GM18502 (cell line): ENCODE data around the gene PFDN6.
"Not testable (repeated sequence)": the region's sequence is repeated elsewhere in the genome, so short reads cannot be mapped to it uniquely, and the experiment has no call there.

Experiments
- ATAC-seq: cut with Tn5 transposase; IDR thresholded peaks from one replicate; pipeline ENCODE4 v1.9.1; 2021; ENCODE audit warnings: mild to moderate bottlenecking; ENCODE audit not compliant: unreplicated experiment, poor library complexity

PFDN6 gene

DNA sequence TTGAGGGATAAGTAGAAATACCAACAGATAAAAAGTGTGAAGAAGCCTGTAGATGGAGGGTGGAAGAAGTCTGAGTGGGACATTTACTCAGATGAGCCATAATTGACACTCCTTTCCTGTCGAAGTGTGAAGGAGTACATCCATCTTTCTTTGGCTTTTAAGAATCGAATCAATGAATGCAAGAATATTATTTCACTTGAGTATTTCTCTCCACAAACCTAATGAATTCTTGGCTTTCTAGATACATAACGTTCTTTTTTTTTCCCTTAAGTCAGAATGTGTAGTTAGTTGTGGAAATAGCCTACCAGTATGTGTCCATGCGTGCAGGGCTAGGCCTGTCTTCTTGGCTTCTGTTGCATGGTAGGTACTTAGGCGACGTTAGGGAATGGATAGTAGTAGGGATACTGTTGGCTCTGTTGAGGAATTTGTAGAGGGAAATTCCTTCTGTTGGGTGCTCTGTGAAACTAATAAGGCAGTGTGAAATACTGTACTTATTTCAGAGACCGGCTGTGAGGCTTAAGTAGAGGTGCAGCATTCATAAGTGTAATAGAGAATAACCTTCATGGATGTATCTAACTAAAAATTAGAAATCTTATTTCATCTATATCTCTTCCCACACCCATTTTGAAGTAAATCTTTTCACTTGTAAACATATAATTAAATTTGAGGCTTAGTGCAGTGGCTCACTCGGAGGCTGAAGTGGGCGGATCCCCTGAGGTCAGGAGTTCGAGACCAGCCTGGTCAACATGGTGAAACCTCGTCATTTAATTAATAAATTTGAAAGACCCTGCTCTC lies 16.1 kb upstream of the PFDN6 start:
- no peak for ATAC-seq

DNA sequence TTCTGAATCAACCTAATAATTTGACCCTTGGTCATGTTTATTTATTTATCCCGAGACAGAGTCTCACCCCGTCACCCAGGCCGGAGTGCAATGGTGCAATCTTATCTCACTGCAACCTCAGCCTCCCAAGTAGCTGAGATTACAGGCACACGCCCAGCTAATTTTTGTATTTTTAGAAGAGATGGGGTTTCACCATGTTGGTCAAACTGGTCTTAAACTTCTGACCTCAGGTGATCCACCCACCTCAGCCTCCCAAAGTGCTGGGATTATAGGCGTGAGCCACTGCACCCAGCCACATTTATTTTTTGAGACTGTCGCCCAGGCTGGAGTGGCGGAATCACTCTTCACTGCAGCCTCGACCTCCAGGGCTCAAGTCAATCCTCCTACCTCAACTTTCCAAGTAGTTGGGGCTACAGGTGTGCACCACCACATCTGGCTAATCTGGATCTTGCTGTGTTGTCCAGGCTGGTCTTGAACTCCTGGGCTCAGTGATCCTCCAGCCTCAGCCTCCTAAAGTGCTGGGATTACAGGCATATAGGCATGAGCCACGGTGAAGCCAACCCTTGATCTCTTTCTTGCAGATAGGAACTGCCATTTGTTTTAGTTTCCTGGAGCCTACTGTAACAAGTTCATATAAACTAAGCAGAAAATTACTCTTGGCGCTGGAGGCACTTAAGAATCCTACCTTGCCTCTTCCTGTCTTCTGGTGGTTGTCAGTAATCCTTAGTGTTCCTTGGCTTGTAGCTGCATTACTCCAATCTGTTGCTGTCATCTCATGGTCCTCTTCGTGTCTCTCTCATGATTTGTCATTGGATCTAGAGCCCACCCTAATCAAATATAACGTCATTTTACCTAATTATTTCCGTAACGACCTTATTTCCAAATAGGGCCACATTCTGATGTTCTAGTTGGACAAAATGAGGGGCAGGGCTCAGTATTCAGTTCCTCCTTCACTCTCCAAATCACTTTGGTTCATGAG lies 15.2 kb upstream of the PFDN6 start:
- no peak for ATAC-seq

DNA sequence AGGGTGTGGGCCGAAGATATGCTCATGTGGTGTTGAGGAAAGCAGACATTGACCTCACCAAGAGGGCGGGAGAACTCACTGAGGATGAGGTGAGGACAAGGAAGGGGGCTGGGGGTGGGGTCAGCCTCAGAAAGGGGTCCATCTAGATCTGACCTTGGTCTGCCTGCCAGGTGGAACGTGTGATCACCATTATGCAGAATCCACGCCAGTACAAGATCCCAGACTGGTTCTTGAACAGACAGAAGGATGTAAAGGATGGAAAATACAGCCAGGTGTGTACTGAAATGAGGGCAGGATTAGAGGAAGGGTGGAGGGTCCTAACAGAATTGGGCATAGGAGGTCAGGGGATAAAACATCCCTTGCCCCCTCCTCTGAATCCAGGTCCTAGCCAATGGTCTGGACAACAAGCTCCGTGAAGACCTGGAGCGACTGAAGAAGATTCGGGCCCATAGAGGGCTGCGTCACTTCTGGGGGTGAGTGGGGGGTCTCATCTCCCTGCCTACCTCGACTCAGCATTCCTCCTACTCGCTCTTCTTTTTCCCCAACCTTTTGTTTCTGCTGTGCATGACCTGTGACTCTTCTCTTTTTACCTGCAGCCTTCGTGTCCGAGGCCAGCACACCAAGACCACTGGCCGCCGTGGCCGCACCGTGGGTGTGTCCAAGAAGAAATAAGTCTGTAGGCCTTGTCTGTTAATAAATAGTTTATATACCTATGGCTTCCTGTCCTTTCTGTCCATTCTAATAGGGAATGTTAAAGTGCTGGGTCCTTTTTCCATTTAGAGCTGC lies 13.4 kb upstream of the PFDN6 start:
- not testable (repeated sequence) for ATAC-seq

DNA sequence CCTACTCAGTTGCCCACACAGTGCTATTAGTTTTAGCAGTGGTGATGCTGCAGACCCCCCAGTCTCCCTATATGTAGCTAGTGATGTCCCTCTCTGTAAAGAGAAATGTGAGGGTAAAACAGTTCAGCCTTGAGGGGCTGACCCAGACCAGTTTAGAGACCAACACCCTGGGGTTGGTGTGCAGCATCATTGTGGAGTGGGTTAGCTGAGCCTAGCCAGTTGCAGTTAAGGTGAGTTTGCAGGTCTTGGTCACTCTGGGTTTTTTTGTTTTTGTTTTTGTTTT lies 12.9 kb upstream of the PFDN6 start:
- ATAC-seq, result no peak

DNA sequence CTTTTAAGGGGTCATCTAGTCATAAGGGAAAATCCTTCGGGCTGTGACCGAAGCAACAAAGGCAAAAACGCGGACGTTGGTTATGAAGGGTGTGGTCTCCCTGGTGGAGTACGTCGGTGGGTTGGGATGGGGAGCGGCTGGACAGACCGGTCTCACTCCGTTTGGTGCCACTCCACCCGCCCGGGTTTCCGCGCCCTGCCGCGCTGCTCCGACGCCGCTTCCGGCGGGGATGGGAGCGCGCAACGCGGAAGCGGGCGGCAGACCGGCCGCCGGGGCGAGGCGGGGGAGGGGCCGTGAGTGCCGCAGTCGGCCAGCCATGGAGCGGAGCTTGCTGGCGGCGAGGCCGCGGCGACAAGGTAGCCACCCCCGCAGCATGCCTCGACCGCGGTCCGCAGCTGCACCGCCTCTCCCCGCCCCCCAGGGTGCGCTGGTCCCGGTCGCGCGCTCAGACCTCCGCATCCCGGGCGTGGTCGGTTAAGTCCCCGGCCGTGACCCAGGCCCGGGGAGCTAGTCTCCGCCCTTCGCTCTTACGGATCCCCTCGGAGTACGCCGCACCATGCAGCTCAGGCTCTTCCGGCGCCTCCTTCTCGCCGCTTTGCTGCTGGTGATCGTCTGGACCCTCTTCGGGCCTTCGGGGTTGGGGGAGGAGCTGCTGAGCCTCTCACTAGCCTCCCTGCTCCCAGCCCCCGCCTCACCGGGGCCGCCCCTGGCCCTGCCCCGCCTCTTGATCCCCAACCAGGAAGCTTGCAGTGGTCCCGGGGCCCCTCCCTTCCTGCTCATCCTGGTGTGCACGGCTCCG lies 12.3 kb upstream of the PFDN6 start, which contains the start of gene B3GALT4:
TSS of gene B3GALT4 (plus strand) at position 260 of the 799 bp plus-strand sequence. CDS start at position 557, 297 bp downstream.
- ATAC-seq, result peak; percentile 57

DNA sequence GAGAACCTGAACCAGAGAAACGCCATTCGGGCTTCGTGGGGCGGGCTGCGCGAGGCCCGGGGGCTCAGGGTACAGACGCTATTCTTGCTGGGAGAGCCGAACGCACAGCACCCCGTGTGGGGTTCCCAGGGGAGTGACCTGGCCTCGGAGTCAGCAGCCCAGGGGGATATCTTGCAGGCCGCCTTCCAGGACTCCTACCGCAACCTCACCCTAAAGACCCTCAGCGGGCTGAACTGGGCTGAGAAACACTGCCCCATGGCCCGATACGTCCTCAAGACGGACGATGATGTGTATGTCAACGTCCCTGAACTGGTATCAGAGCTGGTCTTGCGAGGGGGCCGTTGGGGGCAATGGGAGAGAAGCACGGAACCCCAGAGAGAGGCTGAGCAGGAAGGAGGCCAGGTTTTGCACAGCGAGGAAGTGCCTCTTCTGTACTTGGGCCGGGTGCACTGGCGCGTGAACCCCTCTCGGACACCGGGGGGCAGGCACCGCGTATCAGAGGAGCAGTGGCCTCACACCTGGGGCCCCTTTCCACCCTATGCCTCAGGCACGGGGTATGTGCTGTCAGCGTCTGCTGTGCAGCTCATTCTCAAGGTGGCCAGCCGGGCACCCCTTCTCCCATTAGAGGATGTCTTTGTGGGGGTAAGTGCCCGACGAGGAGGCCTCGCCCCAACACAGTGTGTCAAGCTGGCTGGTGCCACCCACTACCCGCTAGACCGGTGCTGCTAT lies 11.6 kb upstream of the PFDN6 start:
- ATAC-seq, result peak; percentile 18

DNA sequence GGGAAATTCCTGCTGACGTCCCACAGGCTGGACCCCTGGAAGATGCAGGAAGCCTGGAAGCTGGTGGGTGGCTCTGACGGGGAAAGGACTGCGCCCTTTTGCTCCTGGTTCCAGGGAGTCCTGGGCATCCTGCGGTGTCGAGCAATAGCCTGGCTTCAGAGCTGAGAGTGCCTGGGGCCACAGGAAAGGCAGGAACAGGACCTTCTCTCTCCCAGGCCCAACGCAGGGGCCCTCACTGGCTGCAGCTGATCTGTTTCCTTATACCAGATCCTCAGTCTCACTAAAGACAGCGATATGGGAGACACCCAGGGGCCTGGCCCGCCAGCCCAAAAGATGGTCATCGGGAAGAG lies 11.0 kb upstream of the PFDN6 start:
- ATAC-seq, result no peak

DNA sequence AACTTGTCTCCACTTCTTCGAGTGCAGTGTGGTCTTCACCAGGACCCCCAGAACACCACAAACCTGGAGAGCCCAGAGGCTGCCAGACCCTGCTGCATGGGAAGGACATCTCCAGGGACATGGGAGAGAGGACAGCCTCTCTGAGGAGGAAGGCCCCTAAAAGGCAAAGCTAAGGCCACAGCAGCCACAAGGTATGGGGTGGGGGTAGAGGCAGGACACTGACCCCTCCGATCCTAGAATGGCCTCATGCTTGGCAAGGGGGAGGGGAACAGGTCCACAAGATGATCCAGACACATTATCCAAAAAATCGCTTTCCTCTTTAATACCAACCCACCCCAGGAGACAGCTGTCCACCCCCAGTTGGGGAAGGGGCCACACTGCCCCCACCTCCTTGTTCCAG lies 10.6 kb upstream of the PFDN6 start:
- no peak for ATAC-seq

DNA sequence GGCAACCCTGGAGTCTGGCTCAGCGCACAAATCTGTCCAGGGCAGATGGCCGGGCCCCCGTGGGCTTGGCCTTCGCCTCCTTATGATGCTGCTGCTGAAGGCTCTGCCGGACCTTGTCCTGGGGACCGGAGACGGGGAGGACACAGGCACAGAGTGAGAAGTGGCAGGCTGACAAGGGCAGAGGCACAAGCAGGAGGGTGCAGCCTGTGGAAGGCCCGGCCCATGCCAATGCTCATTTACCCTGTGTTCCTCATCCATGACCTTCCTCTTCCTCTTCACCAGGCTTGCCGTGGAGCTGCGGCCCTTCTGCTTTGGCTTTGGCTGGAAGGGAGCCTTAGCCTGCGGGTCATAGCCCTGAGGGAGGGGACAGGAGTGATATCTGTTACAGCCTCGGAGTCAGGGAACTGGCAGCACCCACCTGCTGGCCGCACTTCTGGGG lies 10.1 kb upstream of the PFDN6 start:
- no peak for ATAC-seq

DNA sequence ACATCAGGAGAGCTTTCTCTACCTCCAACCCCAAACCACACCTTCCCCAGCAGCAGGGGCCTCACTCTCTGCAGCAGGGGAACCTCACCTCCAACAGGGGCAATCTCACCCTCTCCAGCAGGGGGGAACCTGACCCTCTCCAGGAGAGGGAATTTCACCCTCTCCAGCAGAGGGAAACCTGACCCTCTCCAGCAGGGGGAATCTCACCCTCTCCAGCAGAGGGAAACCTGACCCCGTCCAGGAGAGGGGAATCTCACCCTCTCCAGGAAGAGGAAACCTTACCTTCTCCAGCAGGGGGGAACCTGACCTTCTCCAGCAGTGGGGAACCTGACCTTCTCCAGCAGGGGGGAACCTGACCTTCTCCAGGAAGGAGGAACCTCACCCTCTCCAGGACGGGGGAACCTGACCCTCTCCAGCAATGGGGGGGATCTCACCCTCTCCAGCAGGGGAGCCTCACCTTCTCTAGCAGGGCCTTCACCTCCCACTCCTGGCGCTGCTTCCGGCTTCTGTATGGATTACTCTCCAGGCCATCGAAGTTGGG lies 9.4 kb upstream of the PFDN6 start:
- ATAC-seq, result no peak

DNA sequence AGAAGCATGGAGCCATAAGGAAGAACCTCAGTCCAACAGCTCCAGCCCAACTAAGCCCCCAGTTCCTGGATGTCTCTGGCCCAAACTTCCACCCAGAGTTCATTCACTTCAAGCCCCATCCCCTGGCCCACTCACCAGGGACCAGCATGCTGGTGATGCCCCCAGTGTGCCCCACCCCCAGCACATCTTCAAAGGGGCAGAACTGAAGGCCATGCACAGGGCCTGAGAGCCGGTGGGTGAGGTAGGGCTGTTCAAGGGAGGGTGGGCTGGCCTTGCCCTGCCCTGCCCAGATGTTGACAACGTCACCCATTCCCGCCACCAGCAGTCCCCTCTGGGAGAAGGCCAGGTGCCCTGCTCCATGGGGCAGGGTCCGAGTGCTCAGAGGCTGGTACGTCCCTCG lies 8.9 kb upstream of the PFDN6 start:
- ATAC-seq, result no peak

DNA sequence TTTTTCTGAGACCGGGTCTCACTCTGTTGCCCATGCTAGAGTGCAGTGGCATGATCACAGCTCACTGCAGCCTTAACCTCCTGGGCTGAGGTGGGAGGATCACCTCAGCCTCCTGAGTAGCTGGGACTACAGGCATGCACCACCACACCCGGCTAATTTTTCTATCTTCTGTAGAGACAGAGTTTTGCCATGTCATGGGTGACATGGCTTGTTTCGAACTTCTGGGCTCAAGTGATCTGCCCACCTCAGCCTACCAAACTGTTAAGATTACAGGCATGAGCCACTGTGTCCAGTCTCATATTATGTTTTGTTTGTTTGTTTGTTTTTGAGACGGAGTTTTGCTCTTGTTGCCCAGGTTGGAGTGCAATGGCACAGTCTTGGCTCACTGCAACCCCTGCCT lies 4.2 kb upstream of the PFDN6 start:
- ATAC-seq, result not testable (repeated sequence)

DNA sequence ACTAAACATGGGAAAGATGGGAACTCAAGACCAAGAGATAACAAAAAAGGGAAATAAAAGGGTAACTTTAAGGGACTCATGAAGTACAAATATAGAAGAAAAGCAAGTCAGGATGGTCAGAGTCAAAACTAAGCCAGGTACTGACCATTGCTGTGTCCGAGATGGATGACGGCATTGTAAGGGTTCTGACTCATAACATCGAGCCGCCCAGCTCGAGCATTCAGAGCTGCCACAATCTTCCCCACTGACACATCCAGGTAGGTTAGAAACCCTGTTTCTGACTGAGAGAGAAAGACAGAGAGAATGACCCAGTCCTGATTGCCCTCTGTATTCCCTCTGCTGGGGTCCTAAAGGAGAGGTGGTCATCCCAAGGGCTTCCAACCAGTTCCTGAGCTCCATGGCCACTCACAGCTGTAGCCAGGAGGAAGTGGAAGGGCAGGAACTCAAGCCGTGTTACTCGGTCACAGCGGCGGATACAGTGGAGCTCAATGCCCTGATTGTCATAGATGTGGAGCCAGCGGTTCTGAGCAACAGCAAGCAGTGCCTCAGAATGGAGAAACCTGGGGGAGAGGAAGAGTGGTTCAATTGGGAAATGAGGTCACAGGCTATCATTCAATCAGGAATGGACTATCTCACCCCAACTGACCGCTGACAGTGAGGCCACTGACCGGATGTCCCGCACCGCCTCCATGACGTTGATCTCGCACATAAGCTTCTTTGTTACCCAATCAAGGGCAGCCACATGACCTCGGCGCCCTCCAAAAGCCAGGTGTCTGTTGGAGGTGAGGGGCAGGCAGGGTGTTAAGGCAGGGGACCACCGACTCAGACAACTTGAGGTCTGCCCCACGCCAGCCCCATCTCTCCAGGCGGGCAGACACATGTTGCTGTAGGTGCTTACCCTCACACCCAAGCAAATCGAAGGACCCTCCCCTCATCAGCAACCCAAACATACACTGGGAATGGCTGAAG lies 2.2 kb upstream of the PFDN6 start:
- no peak for ATAC-seq

DNA sequence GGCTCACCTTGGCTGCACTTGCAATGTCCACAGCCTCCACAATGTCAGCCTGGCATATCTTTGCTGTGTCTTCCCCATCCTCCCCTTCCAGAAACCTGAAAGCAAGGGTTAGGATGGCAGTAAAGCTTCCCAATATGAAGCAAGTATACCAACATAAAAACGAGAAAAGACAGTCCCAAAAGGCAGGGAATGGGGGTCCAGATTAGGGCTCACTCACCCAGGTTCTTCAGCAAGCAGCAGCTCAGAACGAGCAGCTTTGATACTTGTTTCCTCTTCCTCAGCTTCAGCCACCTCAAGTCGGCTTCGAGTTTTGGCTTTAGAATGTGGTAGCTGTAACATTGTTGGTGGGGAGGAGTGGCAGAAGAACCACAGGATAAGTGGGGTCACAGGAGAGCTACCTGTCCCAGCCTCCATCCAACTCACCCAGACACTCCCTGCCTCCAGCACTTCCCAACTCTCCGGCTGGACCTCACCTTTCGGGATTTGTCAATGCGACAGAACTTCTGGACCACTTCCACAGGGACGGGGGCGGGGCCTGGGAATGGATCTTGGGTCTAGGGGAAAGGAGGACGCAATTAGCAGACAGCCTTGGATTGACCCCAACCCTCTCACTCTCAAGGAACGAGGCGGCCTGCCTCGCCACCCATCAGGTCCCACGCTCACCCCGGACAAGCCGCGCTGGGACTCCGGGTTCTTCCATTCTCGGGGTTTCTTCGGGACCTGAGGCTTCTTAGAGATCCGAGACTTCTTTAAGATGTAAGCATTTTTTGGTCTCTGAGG lies 1.1 kb upstream of the PFDN6 start:
- ATAC-seq, result peak; percentile 3

DNA sequence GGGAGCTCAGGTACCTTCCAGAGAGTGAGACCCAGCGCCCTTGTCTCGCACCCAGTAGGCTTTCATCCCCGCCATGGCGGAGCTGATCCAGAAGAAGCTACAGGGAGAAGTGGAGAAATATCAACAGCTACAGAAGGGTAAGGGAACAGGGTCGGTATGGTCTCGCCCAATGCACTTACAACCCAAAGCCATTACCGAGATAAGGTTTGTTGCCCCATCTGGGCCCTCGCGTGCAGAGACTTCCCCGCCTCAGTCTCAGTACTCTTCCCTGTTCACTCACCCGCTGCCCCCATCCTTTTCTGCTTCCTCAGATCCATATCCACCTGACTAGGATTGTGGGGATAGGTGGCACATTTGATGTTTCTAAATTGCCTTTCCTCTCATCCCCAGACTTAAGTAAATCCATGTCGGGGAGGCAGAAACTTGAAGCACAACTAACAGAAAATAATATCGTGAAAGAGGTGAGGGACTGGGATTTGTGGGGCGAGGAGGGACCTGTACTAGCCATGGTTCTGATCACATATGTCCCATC lies 449 bp downstream of the PFDN6 start:
- peak; percentile 9 for ATAC-seq

DNA sequence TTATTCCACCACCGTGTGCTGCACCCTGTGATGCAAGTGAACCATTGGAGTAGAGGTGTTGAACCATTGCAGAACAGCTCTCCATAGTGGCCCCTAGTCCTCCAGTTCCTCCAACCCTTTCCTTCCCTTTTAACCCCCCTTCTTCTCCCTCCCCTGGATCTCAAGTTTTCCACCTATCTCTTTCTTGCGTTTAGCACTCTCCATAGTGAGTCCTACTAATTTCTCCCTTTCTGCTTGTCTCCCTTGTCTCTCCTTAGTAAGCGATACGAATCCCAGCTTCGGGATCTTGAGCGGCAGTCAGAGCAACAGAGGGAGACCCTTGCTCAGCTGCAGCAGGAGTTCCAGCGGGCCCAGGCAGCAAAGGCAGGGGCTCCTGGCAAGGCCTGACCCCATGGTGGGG lies 1.1 kb downstream of the PFDN6 start:
- no peak for ATAC-seq
